Measurements from ENCODE around the gene CYSTM1.
"Not testable (repeated sequence)": the region's sequence is repeated elsewhere in the genome, so short reads cannot be mapped to it uniquely, and the experiment has no call there.

CYSTM1 gene

DNA sequence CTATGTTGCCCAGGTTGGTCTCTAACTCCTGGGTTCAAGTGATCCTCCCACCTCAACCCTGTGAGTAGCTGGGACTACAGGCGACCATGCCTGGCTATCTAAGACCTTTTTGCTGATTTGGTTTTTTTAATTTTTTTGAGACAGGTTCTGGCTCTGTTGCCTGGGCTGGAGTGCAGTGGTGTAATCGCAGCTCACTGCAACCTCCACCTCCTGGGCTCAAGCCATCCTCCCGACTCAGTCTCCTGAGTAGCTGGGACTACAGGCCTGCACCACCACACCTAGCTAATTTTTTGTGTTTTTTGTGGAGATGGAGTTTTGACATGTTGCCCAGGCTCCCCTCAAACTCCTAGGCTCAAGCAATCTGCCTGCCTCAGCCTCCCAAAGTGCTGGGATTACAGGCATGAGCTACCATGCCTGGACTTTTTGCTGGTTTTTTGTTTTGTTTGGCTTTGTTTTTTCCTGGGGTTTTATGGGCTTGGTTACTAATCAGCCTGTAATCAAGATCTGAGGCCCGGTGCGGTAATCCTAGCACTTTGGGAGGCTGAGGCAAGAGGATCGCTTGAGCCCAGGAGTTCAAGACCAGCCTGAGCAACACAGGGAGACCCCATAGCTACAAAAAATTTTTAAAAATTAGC, 3.6 kb downstream of the CYSTM1 start:
- DNase-seq (ENCODE audit: low spot score), result no peak

DNA sequence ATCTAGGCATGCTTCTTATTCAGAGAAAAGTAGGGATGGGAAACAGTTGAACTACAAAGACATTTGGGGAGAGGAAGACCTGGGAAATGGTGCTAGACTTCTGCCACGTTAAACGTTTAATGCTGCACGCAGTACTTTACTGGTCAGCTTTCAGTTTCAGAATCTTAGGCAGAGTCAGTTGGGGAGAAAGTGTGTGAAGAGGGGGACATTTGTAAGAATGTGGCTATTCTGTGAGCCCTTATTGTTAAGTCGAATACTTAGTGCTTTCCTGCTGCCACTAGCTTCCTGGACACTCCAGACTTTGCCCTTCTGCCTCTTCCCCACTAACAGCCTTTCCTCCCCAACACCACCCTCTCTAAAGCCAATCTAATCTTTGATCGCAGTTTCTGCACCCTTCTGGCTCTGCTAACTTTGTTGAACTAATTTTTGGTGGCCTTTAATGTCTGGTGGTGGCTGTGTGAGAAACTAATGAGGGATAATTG, 6.1 kb downstream of the CYSTM1 start:
- no peak for DNase-seq (ENCODE audit: low spot score)

- DNase-seq (ENCODE audit: low spot score), result no peak
These were observed 6.5 kb downstream of the CYSTM1 start for GRCh38 chr5:140181525-140181924.

- DNase-seq (ENCODE audit: low spot score), result no peak
These were observed 7.2 kb downstream of the CYSTM1 start for GRCh38 chr5:140182075-140182711.

- no peak for DNase-seq (ENCODE audit: low spot score)
These were observed 7.9 kb downstream of the CYSTM1 start for GRCh38 chr5:140182803-140183367.

DNA sequence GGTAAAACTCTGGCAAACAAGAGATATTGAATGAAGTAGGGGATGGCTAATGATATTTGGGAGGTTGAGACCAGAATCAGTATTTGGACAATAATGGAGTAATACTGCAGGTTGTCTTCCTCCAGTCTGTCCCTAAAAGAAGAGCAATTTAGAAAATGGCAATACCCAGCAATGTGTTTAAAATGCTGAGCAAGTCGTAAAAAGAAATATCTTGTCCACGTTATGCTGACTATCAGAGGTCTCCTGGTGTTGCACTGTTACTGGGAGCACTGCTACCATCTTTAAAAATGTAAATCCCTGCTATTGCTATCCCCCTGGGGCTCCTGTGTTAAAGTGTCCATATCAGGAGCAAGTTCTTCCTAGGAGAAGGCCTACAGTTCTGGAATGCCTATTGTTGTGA, 10.4 kb downstream of the CYSTM1 start:
- no peak for DNase-seq (ENCODE audit: low spot score)

DNA sequence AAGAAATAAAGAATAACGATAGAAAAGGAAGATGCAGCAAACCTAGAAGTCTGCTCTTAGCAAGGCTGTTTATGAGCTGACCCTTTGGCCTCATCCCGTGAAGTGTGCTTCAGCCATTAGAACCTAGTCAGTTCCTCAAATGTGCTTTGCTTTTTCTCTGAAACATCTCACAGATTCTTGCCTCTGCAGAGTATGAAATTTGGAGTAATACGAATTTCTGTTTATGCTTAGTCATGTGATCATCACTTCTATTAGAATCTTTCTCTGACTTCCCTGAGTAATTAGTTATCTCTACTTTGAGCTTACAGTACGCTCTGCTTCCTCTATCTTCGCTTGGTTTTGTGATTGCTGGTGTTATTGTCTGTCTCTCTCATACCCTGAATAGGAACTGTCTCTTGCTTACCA, 11.3 kb downstream of the CYSTM1 start:
- DNase-seq (ENCODE audit: low spot score), result no peak

- DNase-seq (ENCODE audit: low spot score), result no peak
These were observed 14.3 kb downstream of the CYSTM1 start for GRCh38 chr5:140189253-140189652.

- DNase-seq (ENCODE audit: low spot score), result no peak
These were observed 15.2 kb downstream of the CYSTM1 start for GRCh38 chr5:140189977-140190871.

- DNase-seq (ENCODE audit: low spot score), result no peak
These were observed 15.9 kb downstream of the CYSTM1 start for GRCh38 chr5:140190872-140191218.

DNA sequence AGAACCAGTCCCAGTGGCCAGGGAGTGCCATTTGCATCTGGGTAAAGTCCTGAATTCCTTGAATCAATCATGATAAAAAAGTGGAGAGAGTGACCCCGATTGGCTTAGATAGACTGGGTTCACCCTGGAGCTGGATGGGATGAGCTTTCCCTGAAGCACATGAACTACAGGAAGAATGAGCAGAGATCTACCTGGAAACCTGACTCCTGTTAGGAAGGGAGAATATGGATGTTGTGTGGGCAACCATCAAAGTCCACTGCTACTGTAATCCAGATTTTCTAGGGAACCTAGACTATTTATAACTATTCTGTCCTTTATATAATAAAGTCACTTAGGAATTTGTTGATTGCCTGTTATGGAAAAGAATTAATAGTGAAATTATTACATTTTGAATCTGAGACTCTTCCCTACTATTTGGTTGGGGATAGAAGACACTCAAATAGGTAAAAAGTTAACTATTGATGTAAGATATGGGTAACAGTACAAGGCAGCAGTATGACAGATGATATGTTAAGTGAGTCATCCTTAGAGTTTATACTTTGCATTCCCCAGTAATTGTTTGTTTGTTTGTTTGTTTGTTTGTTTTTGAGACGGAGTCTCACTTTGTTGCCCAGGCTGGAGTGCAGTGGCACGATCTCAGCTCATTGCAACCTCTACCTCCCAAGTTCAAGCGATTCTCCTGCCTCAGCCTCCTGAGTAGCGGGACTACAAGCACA, 17.9 kb downstream of the CYSTM1 start:
- no peak for DNase-seq (ENCODE audit: low spot score)

DNA sequence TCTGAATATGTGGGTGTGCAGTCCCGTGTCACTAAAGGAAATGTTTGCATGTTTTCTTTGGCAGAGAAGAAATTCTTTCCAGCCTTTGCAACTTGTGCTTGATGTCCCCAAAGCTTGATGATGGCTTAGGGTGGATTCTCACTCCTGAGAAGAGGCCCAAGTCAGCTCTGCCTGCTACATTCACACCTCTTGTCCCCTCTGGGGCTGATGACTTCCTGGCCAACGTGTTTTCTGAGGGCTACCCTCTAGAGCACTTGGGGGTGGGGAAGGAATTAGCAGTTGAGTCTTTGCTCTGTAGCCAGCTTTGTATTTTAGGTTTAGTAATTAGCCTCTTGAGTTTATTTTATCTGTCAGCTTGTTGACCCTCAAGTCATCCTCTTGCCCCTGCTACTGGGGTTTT, 19.7 kb downstream of the CYSTM1 start:
- no peak for DNase-seq (ENCODE audit: low spot score)

GRCh38 chr5:140196115-140196814, 21.3 kb downstream of the CYSTM1 start:
- no peak for DNase-seq (ENCODE audit: low spot score)

DNA sequence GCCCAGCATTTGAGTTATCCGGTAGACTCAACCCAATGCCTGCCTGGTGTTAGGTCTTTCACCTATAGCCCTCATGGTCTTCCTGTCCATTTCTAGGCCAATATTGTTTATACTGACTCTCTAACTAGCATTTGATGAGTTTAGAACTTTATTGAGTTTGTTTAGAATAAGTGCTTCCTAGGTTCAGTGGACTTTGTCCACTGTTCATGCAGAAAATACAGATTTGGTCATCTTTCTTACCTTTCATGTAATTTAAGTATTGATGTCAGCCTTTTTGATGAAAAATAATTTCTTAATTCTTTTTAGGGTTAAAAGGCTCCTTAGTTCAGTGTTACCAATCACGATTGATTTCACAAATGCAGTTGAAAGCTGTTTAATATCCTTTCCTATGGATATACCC, 22.0 kb downstream of the CYSTM1 start:
- no peak for DNase-seq (ENCODE audit: low spot score)

DNA sequence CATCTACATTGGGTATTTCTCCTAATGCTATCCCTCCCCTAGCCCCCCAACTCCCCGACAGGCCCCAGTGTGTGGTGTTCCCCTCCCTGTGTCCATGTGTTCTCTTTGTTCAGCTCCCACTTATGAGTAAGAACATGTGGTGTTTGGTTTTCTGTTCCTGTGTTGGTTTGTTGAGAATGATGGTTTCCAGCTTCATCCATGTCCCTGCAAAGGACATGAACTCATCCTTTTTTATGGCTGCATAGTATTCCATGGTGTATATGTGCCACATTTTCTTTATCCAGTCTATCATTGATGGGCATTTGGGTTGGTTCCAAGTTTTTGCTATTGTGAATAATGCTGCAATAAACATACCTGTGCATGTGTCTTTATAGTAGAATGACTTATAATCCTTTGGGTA, 23.9 kb downstream of the CYSTM1 start:
- not testable (repeated sequence) for DNase-seq (ENCODE audit: low spot score)

DNA sequence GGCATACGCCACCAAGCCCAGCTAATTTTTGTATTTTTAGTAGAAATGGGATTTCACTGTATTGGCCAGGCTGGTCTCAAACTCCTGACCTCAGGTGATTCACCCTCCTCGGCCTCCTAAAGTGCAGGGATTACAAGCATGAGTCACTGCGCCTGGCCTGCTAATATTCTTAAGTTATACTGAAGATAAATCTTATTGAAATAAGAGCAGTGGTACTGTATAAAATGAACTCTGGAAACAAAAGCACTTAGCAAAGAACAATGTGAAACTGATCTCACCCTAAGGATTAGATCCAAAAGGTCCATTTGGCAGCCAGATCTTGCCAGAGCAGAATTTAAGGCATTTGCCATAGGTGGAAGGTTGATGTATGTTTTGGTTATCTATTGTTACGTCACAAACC, 27.1 kb downstream of the CYSTM1 start:
- DNase-seq (ENCODE audit: low spot score), result no peak

DNA sequence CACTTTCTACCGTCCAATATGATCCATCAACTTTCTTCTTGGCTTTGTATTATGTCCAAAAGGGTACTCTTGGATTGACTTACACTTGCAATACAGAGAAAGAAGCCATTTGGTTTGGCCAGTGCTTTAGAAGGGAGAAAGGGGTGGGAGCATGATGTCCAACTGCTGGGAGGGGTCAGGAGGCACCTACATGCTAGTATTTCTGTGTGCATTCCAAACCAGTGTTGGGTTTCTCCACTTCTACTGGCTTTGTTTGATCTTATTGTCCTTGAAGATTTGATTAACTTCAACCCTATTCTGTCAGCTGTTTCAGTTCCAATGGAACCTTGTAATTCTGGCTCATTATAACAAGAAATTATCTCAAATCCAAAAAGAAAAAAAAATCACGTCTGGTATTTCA, 27.6 kb downstream of the CYSTM1 start:
- DNase-seq (ENCODE audit: low spot score), result no peak

- no peak for DNase-seq (ENCODE audit: low spot score)
These were observed 30.2 kb downstream of the CYSTM1 start for GRCh38 chr5:140205216-140205615.

- no peak for DNase-seq (ENCODE audit: low spot score)
These were observed 31.0 kb downstream of the CYSTM1 start for GRCh38 chr5:140205952-140206351.

GRCh38 chr5:140207250-140207964, 32.4 kb downstream of the CYSTM1 start:
- no peak for DNase-seq (ENCODE audit: low spot score)

DNA sequence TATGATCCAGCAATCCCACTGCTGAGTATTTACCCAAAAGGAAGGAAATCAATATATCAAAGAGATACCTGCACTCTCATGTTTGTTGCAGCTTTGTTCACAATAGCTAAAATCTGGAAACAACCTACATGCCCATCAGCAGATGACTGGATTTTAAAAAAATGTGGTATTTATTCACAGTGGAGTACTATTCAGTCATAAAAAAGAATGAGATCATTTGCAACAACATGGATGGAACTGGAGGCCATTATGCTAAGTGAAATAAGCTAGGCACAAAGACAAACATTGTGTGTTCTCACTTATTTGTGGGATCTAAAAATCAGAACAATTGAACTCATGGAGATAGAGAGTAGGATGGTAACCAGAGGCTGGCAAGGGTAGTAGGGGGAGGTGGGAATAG, 33.1 kb downstream of the CYSTM1 start:
- no peak for DNase-seq (ENCODE audit: low spot score)
